H9 (cell line): ENCODE results near the gene KDM2B. TPM values are rescaled to one million over a fixed set of nuclear protein-coding genes. Genes with fewer than 3 reads are reported as not detected.

Source experiments
- DNase-seq: peaks from one replicate; pipeline ENCODE4 v3.0.0-alpha.2; 2017
- H2AFZ ChIP-seq: one replicate; pipeline ENCODE4 v1.6.1; 2013; ENCODE audit warnings: mild to moderate bottlenecking, low read length, control low read depth, moderate library complexity
- H2AK5ac ChIP-seq: 2 replicates; pipeline ENCODE4 v1.6.1; 2013; ENCODE audit warnings: low read length, control low read depth, mixed read lengths; ENCODE audit not compliant: insufficient read length
- H2BK120ac ChIP-seq: one replicate; pipeline ENCODE4 v1.6.1; 2013; ENCODE audit warnings: low read depth, mild to moderate bottlenecking, low read length, control low read depth, inconsistent platforms; ENCODE audit not compliant: poor library complexity, severe bottlenecking
- H2BK12ac ChIP-seq: 2 replicates; pipeline ENCODE4 v1.6.1; 2013; ENCODE audit warnings: low read length, control low read depth, mixed read lengths, low read depth; ENCODE audit not compliant: insufficient read length
- H2BK15ac ChIP-seq: 2 replicates; pipeline ENCODE4 v1.6.1; 2013; ENCODE audit warnings: low read depth, low read length, control low read depth
- H2BK20ac ChIP-seq: one replicate; pipeline ENCODE4 v1.6.1; 2013; ENCODE audit warnings: low read depth, mild to moderate bottlenecking, low read length, control low read depth, inconsistent platforms; ENCODE audit not compliant: poor library complexity, severe bottlenecking
- H2BK5ac ChIP-seq: 2 replicates; pipeline ENCODE4 v1.6.1; 2013; ENCODE audit warnings: low read length, control low read depth, mixed read lengths; ENCODE audit not compliant: insufficient read length
- H3K14ac ChIP-seq: 2 replicates; pipeline ENCODE4 v1.6.1; 2013; ENCODE audit warnings: low read length, control low read depth; ENCODE audit not compliant: insufficient read depth
- H3K18ac ChIP-seq: 2 replicates; pipeline ENCODE4 v1.6.1; 2013; ENCODE audit warnings: low read depth, mild to moderate bottlenecking, mixed read lengths, low read length, control low read depth; ENCODE audit not compliant: insufficient read length
- H3K23ac ChIP-seq: 2 replicates; pipeline ENCODE4 v1.6.1; 2013; ENCODE audit warnings: low read length, control low read depth, mixed read lengths, low read depth; ENCODE audit not compliant: insufficient read length
- H3K23me2 ChIP-seq: 2 replicates; pipeline ENCODE4 v1.6.1; 2013; ENCODE audit warnings: low read depth, mild to moderate bottlenecking, mixed read lengths, low read length, control low read depth; ENCODE audit not compliant: insufficient read length, poor library complexity, severe bottlenecking
- H3K27ac ChIP-seq: 2 replicates; pipeline ENCODE4 v1.5.1; 2013; ENCODE audit warnings: low read length, control low read depth, mixed read lengths, low read depth; ENCODE audit not compliant: insufficient read length
- H3K27me3 ChIP-seq: 2 replicates; pipeline ENCODE4 v1.6.1; 2013; ENCODE audit warnings: low read length, control low read depth, inconsistent platforms; ENCODE audit not compliant: insufficient read depth
- H3K4ac ChIP-seq: 2 replicates; pipeline ENCODE4 v1.6.1; 2013; ENCODE audit warnings: low read depth, mild to moderate bottlenecking, control low read depth, inconsistent platforms, low read length, moderate library complexity
- H3K4me1 ChIP-seq: 2 replicates; pipeline ENCODE4 v1.6.1; 2013; ENCODE audit warnings: low read length, control low read depth, inconsistent platforms; ENCODE audit not compliant: insufficient read depth
- H3K4me2 ChIP-seq: 2 replicates; pipeline ENCODE4 v1.6.1; 2013; ENCODE audit warnings: low read length, control low read depth, mixed read lengths; ENCODE audit not compliant: insufficient read length, insufficient read depth
- H3K56ac ChIP-seq: 2 replicates; pipeline ENCODE4 v1.6.1; 2013; ENCODE audit warnings: low read depth, mild to moderate bottlenecking, mixed read lengths, low read length, control low read depth; ENCODE audit not compliant: insufficient read length
- H3K79me1 ChIP-seq: 2 replicates; pipeline ENCODE4 v1.6.1; 2013; ENCODE audit warnings: low read depth, mild to moderate bottlenecking, moderate library complexity, low read length, control low read depth, inconsistent platforms; ENCODE audit not compliant: insufficient read depth, poor library complexity, severe bottlenecking
- H3K79me2 ChIP-seq: 2 replicates; pipeline ENCODE4 v1.6.1; 2013; ENCODE audit warnings: low read length, control low read depth, inconsistent platforms; ENCODE audit not compliant: insufficient read depth
- H3K9ac ChIP-seq: 2 replicates; pipeline ENCODE4 v1.6.1; 2013; ENCODE audit warnings: low read length, control low read depth, mixed read lengths; ENCODE audit not compliant: insufficient read length; ENCODE audit errors: extremely low read depth
- H3K9me3 ChIP-seq: one replicate; pipeline ENCODE4 v1.6.1; 2013; ENCODE audit warnings: low read depth, low read length, inconsistent platforms; ENCODE audit not compliant: control insufficient read depth
- H3T11ph ChIP-seq: one replicate; pipeline ENCODE4 v1.6.1; 2013; ENCODE audit warnings: mild to moderate bottlenecking, low read length, control low read depth, inconsistent platforms
- H4K20me1 ChIP-seq: one replicate; pipeline ENCODE4 v1.6.1; 2013; ENCODE audit not compliant: control insufficient read depth, insufficient read length, insufficient read depth
- H4K5ac ChIP-seq: 2 replicates; pipeline ENCODE4 v1.6.1; 2013; ENCODE audit warnings: low read depth, mild to moderate bottlenecking, mixed read lengths, low read length, control low read depth; ENCODE audit not compliant: insufficient read length
- H4K8ac ChIP-seq: replicated peaks from 2 replicates; pipeline ENCODE4 v1.6.1; 2013; ENCODE audit warnings: low read length, control low read depth, mixed read lengths, low read depth; ENCODE audit not compliant: insufficient read length
- H4K91ac ChIP-seq: 2 replicates; pipeline ENCODE4 v1.6.1; 2013; ENCODE audit warnings: low read depth, mild to moderate bottlenecking, moderate library complexity, mixed read lengths, low read length, control low read depth; ENCODE audit not compliant: insufficient read length
- H3K27ac Mint-ChIP-seq, 3 experiments: 2 replicates in 2 of 3; 3 replicates in 1 of 3; pipeline ENCODE4 v1.8.0; 2020 to 2021; ENCODE audit warnings: mixed read lengths in 3 of 3, mild to moderate bottlenecking in 1 of 3, moderate library complexity in 1 of 3
- H3K27me3 Mint-ChIP-seq: 2 replicates; pipeline ENCODE4 v1.8.0; 2021; ENCODE audit warnings: low read depth, mild to moderate bottlenecking, moderate library complexity, mixed read lengths
- H3K36me3 Mint-ChIP-seq, 3 experiments: 2 replicates in 2 of 3; 3 replicates in 1 of 3; pipeline ENCODE4 v1.8.0; 2020 to 2021; ENCODE audit warnings: low read depth in 3 of 3, mixed read lengths in 3 of 3; ENCODE audit not compliant: insufficient read depth in 1 of 3
- H3K4me1 Mint-ChIP-seq, 2 experiments: 2 replicates each; pipeline ENCODE4 v1.8.0; 2020; ENCODE audit warnings: mixed read lengths in 2 of 2
- H3K4me3 Mint-ChIP-seq, 2 experiments: 2 replicates in 1 of 2; 3 replicates in 1 of 2; pipeline ENCODE4 v1.8.0; 2020 to 2021; ENCODE audit warnings: mild to moderate bottlenecking in 2 of 2, mixed read lengths in 2 of 2, moderate library complexity in 1 of 2
- H3K9me3 Mint-ChIP-seq, 2 experiments: 2 replicates in 1 of 2; 3 replicates in 1 of 2; pipeline ENCODE4 v1.8.0; 2020; ENCODE audit warnings: mild to moderate bottlenecking in 2 of 2, mixed read lengths in 2 of 2, moderate library complexity in 1 of 2
- CTCF ChIP-seq: fragments of 200-600 bp; sonication (generic); conservative IDR thresholded peaks from 3 replicates; pipeline ENCODE4 v1.8.0; 2021; ENCODE audit warnings: antibody characterized with exemption, mild to moderate bottlenecking
- WGBS: extraction: QIAGEN DNeasy Blood & Tissue Kit; methylation state at CpG from one replicate; pipeline ENCODE4 v1.1.7; 2013; ENCODE audit warnings: missing lambda C conversion rate, low lambda C conversion rate, mixed read lengths; ENCODE audit not compliant: insufficient read length; ENCODE audit errors: extremely low coverage; 5-methylcytosine and 5-hydroxymethylcytosine counted together
- total RNA-seq: library from RNA; stranded (reverse); gene quantifications from 2 replicates; pipeline ENCODE4 v1.2.1, GENCODE V29; 2021

KDM2B gene
- total RNA-seq, 1 experiment from 2014 or later, result 143 TPM

- DNase-seq, result no peak
- H3K27ac ChIP-seq, result no peak overlapping the region
- H4K5ac ChIP-seq, result no peak overlapping the region
- H4K91ac ChIP-seq, result no peak overlapping the region
- H3K36me3 Mint-ChIP-seq, result peaks cover 0 to 4% (median 0%) of the 10 kb centered on the region in 3 experiments; a peak in 1 of 7 replicates
- no peak overlapping the region for H2AFZ ChIP-seq
- no peaks in the 10 kb centered on the region for H3K23me2 ChIP-seq
- H2BK20ac ChIP-seq, result no peak overlapping the region
- H3K9ac ChIP-seq, result no peak overlapping the region
- H3K9me3 Mint-ChIP-seq, result peaks cover 0 to 3% of the 10 kb centered on the region in 2 experiments; a peak in 1 of 5 replicates
- H3K79me2 ChIP-seq, result no peaks in the 10 kb centered on the region
- H3K4me1 Mint-ChIP-seq, result no peaks in the 10 kb centered on the region
- no peak overlapping the region for H3K4me3 Mint-ChIP-seq
- no peaks in the 10 kb centered on the region for H3K9me3 ChIP-seq
- H4K8ac ChIP-seq, result no peak overlapping the region
- H3K18ac ChIP-seq, result no peak overlapping the region
- H3K23ac ChIP-seq, result no peak overlapping the region
- no peak overlapping the region for H2BK15ac ChIP-seq
- H3K27me3 ChIP-seq, result no peaks in the 10 kb centered on the region
- no peak for TF ChIP-seq CTCF
- no peaks in the 10 kb centered on the region for H3K27me3 Mint-ChIP-seq
- no peak overlapping the region for H3K56ac ChIP-seq
- H4K20me1 ChIP-seq, result no peaks in the 10 kb centered on the region
- no peak overlapping the region for H2BK120ac ChIP-seq
- no peak overlapping the region for H3K4ac ChIP-seq
- 100% methylated on average over 2 of the region's 6 CpGs for WGBS
- H3K27ac Mint-ChIP-seq, result no peak overlapping the region
- no peaks in the 10 kb centered on the region for H3K4me1 ChIP-seq
- no peak overlapping the region for H3T11ph ChIP-seq
- no peaks in the 10 kb centered on the region for H3K79me1 ChIP-seq
- H2BK5ac ChIP-seq, result no peak overlapping the region
- H2AK5ac ChIP-seq, result no peak overlapping the region
- H2BK12ac ChIP-seq, result no peak overlapping the region
- H3K14ac ChIP-seq, result no peak overlapping the region
- no peak overlapping the region for H3K4me2 ChIP-seq
These were observed 21.9 kb upstream of the KDM2B start for GRCh38 chr12:121602766-121603165.
